Activated CD8-positive, alpha-beta memory T cell treated with anti-CD3 and anti-CD28 coated beads, Interleukin-2, amount 50 U/mL, for 1 hour (primary cell): ENCODE results near the gene IFTAP.
"Not testable (repeated sequence)": the region's sequence is repeated elsewhere in the genome, so short reads cannot be mapped to it uniquely, and the experiment has no call there.

ENCODE experiments used
- DNase-seq: peaks from one replicate; pipeline ENCODE4 v3.0.0-alpha.2; 2020; ENCODE audit errors: extremely low read depth

IFTAP gene

DNA sequence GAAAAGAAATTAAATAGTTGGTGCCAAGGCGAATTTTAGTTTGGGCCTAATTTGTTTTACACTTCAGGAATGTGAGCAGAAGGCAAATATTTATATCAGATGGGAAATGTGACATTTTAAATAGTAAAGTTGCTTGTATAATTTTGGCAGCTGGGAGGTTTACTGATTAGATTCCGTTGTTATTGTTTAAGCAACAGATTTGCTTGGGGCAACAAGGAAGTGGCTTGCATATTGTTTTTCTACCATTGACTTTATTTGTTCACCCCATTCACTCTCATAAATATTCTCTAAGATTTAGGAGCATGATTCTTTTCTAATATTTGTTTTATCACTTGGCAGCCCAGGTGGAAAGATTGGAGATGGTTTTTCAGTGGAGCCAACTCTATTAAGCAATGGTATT, 44.3 kb downstream of the IFTAP start:
- DNase-seq, result no peak

GRCh38 chr11:36657610-36658267, 63.4 kb downstream of the IFTAP start:
- no peak for DNase-seq

GRCh38 chr11:36661359-36661758, 67.1 kb downstream of the IFTAP start:
- not testable (repeated sequence) for DNase-seq

GRCh38 chr11:36672815-36673450, 78.6 kb downstream of the IFTAP start:
- DNase-seq, result no peak

DNA sequence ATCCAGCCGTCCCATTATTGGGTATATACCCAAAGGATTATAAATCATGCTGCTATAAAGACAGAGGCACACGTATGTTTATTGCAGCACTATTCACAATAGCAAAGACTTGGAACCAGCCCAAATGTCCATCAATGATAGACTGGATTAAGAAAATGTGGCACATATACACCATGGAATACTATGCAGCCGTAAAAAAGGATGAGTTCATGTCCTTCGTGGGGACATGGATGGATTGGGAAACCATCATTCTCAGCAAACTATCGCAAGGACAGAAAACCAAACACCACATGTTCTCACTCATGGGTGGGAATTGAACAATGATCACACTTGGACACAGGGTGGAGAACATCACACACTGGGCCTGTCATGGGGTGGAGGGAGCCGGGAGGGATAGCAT, 85.2 kb downstream of the IFTAP start:
- not testable (repeated sequence) for DNase-seq

- DNase-seq, result no peak
These were observed 89.5 kb downstream of the IFTAP start for GRCh38 chr11:36683818-36684217.

- DNase-seq, result peak; percentile 13
These were observed 90.8 kb downstream of the IFTAP start for GRCh38 chr11:36684840-36685801.

DNA sequence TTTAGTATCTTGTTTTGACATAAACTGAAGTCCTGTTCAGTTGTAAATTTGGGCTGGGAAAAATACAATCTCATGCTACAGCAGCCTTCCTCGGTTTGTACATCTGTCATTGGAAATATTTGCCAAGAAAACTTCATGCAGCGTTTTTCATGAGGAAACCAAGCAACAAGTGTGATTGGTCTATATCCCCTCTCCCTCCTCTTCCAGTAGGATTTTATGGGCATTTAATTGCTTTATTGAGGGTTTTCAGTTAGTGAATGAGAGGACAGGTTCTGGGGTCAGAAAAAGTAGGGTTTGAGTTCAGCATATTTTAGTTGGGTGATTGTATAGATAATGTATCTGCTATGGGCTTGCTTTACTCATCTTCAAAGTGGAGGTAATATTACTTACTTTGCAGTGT, 93.8 kb downstream of the IFTAP start:
- no peak for DNase-seq

GRCh38 chr11:36688571-36689291, 94.4 kb downstream of the IFTAP start:
- no peak for DNase-seq

DNA sequence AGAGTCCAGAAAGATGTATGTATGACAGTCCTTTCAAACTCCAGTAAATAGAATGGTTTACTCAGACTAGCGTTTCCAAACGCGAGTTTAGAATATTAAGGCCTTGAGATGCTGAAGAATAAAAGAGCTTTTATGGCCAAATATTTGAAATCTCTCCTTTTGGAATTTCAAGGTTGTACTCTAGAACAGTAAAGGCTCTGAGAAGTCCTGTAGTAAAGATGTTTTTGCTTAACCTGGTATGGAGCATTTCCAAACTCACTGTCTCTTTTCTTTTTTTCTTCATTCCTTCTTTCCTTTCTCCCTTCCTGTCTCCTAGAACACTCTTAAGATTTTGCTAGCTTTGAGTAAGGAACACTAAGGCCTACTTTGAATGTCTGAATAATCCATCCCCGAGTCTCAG, 95.1 kb downstream of the IFTAP start:
- no peak for DNase-seq

GRCh38 chr11:36692704-36693103, 98.4 kb downstream of the IFTAP start:
- no peak for DNase-seq

DNA sequence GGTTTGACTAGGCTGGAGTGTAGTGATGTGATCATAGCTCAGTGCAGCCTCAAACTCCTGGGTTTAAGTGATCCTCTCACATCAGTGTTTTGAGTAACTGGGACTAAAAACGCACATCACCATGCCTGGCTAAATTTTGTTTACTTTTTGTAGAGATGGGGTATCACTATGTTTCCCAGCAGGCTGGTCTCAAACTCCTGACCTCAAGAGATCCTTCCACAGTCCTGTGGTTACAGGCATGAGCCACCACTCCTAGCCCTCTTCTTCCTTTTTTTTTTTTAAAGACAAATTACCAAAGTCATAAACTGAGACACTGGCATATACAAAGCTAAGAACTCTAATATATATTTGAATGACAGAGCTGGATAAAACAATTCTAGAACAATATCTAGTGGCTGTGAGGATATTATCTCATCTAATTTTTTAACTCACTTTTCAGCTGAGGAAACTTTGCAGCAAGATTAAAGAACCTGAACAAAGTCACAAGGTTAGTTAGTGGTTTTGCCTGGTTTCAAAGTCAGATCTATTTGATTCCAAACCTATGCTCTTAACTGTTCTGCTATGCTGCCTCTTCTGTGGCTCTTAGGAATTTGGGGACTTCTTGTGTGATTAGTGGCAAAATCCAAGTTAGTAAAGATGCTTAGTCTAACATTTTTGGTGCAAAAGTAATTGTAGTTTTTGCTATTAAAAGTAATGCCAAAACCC, 99.0 kb downstream of the IFTAP start:
- no peak for DNase-seq

GRCh38 chr11:36695111-36695510, 100.8 kb downstream of the IFTAP start:
- no peak for DNase-seq

- no peak for DNase-seq
These were observed 101.3 kb downstream of the IFTAP start for GRCh38 chr11:36695571-36695970.

DNA sequence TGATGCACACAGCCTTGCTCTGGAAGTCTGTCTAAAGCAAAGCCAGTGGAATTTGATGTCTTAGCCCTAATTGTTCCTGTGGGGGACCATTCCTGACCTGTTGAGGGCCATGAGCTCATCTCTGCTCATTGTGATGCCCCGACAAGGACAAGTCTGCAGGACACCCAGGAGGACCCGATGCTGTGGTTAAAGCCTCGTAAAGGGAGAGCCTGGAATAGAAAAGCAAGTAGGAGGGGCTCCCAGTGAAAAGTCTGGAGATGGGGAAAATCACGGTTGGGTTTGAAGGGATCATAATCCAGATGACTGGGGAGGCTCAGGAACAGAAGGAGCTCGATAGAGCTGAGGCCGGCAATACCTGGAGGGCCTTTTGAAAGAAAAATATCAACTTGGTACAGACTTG, 102.2 kb downstream of the IFTAP start:
- no peak for DNase-seq

DNA sequence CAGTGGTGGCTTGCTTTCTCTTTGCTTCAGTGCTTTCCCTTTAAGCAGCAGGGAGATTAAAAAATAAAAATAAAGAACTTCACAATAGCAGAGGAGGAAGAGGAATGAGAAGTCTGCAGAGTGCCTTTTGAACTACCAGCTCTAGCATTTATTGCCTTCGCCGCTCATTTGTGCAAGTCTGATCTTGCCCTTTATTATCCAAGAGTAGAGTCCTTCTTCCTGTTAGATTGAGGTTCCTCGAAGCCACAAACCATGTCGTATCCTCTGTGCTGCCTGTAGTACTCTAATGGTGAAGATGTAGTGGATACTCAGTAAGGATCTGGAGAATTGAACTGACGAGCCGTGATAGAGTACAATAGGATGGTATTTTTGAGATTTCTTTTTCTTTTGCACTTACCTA, 105.0 kb downstream of the IFTAP start:
- DNase-seq, result no peak

DNA sequence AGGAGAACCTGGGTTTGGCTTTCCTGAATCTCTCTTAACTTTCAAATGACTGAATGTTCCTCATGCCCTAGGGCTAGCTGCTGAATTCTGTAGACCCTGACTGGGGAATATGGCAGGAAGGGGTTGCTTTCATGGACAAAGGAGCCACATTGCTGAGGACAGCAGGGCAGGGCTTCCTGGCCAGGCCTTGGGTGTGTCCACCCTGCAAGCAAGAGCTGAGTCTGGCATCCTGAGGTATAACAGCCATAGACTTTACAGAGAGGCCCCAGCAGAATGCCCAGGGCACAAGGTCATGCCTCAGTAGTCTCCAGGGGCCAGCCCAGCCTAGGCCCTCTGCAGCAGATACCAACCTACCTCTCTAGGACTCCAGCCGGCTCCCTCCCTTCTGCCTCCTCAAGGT, 105.9 kb downstream of the IFTAP start:
- no peak for DNase-seq

DNA sequence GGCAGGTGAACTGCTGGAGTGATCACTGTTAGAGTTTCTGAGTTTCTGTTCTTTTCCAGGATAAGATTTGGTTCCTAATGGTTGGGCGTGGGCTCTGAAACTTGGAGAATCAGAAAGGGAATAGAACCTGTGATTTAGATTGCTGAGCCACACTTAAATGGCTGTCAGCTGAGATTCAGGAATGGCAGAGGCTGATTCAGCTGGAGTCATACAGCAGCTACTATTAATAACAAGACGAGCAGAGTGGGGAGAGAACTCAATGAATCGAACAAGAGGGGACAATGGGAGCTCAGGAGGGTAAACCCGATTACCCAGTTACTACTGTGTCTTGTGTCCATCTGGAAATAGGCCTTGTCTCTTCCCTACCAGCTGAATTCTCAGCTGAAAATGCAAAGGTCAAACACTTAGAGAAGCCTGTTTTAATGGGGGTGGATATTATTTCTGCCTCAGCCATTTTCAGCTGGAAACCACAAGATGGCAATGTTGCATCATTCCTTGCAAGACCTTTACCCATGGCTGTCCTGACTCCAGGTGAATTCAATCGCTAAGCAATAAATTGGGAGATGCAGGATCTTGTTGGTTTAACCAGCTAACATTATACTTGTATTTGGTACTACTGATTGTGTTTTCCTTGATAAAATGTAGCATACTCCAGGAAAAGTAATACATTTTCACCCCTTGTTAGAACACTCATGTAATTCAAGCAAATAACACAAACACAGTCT, 108.2 kb downstream of the IFTAP start:
- DNase-seq, result no peak

DNA sequence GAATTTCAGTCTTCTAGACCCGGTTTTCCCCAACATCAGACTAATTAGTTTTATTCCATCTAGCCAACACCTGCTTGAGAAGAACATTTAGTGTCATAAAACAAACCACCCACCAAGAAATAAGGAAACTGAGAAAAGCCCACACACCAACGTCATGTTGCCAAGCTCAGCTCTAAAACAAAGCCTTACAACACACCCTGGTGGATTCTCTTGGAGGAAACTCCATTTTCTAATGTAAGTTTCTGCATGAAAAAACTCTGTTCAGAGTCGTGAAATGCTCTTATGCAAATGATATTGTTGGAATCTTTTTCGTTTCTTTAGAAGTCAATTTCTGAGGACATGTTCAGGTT, 108.7 kb downstream of the IFTAP start:
- no peak for DNase-seq
